GM21717 (cell line): ENCODE data around the gene ANKRD13C.
"Not testable (repeated sequence)": the region's sequence is repeated elsewhere in the genome, so short reads cannot be mapped to it uniquely, and the experiment has no call there.

ENCODE experiments used
- ATAC-seq: cut with Tn5 transposase; IDR thresholded peaks from one replicate; pipeline ENCODE4 v1.9.1; 2021; ENCODE audit warnings: mild to moderate bottlenecking, moderate library complexity; ENCODE audit not compliant: unreplicated experiment

Gene ANKRD13C

DNA sequence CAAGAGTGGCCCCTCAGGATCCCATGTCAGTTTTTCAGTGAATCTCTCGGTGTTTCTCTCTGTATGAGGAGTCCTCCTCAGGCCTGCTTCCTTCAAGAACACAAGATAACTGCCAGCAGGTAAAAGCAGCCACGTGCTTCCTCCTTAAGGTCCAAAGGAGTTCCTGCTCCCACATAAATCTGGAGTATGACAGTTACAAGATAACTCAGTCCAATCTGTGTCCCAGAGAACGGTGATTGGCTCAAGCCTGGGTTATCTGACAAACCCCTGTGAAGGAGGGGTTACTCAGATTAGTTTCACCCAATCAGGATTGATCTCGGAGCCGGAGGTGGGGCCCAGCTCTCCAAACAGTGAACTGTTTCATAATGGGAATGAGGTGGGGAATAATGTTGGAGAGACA is 5.8 kb upstream of the ANKRD13C start:
- no peak for ATAC-seq

DNA sequence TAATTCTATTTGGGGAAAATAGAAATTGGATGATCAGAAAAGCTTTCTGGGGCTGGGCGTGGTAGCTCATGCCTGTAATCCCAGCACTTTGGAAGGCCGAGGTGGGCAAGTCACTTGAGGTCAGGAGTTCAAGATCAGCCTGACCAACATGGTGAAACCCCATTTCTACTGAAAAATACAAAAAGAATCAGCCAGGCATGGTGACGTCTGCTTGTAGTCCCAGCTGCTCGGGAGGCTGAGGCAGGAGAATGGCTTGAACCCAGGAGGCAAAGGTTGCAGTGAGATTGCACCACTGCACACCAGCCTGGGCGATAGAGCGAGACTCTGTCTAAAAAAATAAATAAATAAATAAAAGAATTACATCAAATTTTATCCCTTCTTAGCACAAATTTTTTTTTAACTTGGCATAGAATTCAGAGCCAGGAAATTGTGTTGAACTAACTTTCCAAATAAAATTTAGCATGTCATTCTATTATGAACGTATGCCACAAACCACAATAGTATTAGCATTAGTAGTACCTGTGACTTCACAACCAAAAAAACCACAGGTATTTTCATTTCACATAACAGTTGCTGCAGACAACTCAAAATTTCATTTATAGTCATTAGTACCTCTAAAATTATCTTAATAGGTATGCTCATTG is 4.5 kb upstream of the ANKRD13C start:
- ATAC-seq = peak; percentile 41

DNA sequence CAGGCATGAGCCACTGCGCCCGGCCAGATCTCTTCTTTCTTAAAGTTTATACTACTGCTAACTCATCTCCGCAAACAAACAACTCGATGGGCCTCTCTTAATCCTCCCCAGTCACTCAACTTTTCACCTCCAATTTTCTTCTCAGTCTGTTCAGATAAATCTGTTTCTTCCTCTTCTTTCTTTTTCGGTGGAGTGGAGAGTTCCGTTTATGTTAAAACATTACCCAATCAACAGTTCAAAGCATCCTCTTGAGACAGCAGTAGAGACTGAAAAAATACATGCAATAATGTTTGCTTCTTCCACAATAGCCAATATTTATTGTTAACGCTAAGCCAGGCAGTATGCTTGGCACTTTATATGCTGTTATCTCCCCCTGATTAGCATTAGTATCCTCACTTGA is 1.4 kb upstream of the ANKRD13C start:
- ATAC-seq = no peak

DNA sequence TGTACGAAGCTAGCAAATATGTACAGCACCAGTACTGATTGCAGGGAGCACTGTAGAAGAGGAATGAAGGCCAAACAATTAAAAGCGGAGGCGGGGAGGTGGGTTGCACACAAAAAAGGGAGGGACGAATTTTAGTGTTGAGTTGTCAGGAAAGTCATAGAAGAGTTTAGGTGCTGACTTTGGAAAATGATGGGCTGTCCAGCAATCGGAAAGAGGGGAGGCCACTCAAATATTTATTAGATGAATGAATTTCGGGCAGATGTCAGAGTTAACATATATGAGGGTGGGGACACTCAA is 537 bp upstream of the ANKRD13C start:
- ATAC-seq = no peak

DNA sequence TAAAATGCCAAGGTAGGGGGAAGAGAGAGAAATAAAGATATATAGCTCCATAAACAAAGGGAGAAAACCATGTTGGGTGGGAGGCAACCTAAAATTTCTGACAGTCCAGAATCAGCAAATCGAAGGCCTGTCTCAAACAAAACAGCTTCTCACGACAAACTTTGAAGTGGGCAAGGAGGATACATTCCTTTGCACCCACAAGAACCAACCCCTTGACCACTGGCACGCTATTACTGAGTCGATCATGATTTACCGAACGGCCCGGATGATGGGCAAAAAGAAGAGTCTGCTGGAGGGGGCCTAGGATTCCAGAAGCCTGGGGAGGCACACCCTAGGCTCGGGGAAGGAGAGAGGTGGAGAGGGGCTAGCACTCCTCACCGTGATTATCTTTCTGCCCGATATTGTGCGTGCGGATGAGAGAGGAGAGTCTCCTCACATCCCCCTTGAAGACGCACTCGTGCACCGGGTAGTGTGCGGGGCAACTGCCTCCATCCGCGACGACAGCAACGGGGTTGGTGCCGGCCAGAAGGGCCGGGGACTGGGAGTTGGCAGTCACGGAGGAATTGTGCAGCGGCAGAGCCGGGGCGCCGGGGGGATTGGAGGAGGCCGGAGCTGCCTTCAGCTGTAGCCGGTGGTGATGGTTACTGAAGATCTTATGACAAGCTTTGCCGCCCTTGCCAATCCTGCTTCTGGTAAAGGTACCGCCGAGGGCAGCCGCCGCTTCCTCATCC is 756 bp downstream of the ANKRD13C start:
- ATAC-seq = peak; percentile 24

DNA sequence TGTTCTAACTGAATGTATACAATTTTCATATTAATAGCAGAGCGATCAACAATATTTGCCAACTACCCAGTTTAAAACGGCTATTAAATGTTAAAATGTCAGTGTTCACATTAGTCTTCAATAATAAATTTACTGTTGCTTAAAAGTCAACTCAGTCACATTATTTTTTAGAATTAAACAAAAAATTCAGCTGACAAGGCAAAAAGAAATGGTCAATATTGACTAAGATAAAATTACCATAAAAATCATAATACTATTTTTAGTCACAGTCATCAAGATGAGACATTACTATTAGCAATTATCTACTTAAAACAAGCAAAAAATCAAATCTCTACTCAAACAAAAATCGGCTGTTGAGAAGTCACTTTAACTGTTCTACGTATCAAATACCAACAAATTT is 1.5 kb downstream of the ANKRD13C start:
- ATAC-seq = no peak

DNA sequence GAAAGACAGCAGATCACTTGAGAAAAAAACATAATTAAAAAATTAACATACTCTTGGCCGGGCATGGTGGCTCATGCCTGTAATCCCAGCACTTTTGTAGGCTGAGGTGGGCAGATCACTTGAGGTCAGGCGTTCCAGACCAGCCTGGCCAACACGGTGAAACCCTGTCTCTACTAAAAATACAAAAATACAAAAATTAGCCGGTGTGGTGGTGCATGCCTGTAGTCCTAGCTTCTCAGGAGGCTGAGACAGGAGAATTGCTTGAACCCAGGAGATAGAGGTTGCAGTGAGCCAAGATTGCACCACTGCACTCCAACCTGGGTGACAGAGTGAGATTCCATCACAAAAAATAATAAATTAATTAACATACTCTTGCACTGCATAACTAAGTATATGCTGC is 4.7 kb downstream of the ANKRD13C start:
- ATAC-seq = not testable (repeated sequence)

DNA sequence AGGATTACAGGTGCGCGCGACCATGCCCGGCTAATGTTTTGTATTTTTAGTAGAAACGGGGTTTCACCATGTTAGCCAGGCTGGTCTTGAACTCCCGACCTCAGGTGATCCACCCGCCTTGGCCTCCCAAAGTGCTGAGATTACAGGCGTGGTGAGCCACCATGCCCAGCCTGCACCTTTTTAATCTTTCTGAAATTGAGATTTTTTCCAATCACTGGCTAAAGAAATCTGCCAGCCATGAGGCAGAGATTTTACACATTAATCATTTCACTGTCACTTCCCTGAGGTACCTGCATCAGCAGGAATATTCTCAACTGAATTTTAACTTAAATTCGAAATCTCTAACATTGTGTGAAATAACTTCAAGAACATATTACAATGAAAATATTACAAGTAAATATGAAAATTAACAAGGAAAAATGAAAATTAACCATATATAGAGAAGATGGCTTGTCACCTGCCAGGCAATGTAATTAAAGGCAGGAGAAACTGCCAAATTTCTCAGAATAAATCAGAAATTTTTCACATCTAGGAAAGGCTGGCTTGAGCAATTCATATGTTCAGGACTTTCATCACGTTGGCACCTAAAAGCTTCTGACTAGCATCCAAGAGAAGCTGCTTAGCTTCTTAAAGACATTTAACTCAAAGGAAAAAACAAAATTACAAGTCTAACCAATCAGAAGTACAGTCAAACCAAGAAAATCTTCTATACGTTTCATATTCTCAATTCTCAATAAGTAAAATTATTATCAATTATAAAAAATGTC is 5.9 kb downstream of the ANKRD13C start:
- no peak for ATAC-seq

DNA sequence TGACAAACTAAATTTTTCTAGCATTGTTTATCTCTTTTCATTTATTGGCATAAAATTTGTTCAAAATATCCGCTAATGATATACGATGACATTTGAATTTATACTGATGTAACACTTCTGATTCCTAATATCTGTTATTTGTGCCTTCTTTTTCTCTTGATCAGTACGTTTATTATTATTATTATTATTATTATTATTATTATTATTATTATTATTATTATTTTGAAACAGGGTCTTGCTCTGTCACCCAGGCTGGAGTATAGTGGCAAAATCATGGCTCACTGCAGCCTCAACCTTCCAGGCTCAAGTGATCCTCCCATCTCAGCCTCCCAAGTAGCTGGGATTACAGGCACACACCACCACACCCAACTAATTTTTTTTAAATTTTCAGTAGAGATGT is 14.9 kb downstream of the ANKRD13C start:
- ATAC-seq = not testable (repeated sequence)

DNA sequence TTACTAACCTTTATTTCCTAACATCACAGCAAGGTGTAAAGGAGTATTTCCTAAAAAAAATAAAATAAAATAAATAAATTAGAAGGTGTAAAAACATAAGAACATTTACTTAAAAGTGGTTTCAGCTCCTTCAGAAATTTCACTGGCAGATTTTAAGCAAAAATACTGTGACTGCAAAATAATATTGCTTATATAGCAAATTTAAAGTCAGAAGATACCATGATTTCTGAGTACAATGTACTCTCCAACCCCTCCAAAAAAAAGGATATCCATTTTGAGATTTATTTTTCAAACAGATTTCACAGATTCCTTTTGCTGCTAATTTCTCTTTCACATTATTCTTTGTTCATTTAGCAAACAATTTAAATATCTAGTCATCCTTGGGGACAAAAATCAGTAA is 18.5 kb downstream of the ANKRD13C start:
- no peak for ATAC-seq

DNA sequence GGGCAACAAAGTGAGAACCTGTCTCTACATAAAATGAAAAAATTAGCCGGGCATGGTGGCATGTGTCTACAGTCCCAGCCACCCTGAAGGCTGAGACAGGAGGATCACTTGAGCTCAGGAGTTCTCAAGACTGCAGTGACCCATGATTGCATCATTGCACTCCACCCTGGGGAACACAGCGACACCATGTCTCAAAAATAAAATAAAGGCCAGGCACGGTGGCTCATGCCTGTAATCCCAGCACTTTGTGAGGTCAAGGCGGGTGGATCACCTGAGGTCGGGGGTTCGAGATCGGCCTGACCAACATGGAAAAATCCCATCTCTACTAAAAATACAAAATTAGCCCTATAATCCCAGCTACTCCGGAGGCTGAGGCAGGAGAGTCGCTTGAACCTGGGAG is 20.1 kb downstream of the ANKRD13C start:
- no peak for ATAC-seq

DNA sequence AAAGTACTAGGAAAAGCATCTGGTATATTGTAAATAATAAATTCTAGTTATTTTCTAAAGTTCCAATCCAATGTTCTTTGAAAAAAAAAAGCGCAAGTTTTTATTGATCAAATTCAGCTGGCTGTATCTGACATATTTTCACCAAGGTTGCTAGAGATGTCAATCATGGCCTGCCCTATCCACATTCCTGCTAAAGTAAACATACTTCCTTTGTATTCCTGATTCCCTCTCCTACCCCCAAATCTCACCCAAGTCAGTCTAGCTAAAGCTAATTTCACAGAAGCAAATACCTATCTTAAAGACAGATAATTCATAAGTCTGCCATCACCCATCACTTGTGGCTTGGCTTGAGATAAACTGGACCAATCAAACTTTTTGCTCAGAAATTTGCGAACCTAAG is 21.3 kb downstream of the ANKRD13C start:
- ATAC-seq = no peak

DNA sequence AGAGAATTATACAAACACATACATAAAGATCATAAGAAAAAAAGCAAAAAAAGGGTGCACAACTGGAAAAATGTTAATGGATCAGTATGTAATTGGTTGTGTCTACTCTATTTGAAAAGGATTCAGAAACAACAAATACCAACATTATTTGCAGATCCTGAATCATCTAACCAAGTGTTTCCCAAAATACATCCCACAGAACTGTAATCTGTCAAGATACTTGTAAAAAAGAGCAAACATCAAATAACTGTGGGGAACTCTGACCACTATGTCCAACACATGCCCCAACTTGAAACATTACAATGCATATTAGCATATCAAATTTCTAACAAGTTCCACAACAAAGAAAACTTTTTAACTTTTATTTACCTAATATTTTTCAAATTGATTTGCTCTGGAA is 22.6 kb downstream of the ANKRD13C start:
- ATAC-seq = no peak

DNA sequence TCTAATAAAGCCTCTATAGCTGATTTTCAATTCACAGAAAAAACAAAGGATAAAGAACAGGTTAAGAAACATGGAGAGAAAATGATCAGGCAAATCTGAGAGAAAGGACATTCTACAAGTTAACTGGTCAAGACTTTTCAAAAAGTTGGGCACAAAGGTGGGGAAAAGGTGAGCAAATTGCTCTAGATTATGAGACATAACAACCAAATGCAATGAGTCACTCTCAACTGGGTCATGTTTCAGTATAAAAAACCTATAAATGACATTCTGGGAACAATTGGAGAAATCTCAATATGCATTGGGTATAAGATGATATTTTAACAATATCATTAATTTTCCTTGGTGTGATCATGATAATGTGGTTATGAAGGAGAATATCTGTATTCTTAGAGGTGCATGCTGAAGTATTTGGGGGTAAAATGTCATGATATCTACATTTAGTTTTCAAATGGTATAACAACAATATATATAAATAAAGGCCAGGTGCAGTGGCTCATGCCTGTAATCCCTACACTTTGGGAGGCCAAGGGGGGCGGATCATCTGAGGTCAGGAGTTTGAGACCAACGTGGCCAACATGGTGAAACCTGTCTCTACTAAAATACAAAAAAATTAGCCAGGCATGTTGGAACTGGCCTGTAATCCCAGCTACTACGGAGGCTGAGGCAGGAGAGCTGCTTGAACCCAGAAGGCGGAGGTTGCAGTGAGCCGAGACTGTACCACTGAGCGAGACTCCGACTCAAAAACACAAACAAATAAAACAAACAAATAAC is 27.0 kb downstream of the ANKRD13C start:
- no peak for ATAC-seq

DNA sequence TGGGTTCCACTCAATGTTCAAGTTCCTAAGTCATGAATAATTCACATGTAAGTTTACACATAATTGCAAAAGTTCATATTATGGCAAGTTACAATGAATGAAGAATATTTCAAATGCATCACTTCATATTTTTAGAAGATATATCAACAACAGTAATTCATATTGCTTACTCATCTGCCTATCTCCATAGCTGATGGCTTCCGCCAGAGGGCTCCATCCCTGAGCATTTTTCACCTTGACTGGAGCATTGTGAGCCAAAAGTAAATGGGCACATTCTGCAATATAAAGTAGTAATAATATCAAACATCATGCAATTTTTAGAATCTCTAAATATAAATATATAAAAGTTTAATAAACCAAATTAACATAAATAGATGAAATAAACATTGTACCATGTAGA is 29.8 kb downstream of the ANKRD13C start:
- no peak for ATAC-seq

DNA sequence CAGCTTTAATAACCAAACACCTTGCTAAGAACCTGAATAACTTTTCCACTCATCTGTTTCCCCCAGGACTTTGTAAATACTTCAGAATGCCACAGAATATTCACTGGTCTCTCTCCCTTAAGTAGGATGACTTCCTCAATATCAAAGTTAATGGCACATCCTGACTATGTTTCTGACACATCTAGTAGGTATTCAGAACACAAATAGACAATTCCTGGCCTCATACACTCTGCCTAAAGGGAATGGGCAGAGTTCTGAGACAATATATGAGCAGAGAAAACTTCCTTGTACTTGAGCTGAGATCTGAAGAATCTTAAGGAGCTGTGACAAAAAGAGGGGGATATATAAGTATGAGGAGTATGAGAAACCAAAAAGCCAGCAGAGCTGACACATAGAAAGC is 34.8 kb downstream of the ANKRD13C start:
- ATAC-seq = no peak

DNA sequence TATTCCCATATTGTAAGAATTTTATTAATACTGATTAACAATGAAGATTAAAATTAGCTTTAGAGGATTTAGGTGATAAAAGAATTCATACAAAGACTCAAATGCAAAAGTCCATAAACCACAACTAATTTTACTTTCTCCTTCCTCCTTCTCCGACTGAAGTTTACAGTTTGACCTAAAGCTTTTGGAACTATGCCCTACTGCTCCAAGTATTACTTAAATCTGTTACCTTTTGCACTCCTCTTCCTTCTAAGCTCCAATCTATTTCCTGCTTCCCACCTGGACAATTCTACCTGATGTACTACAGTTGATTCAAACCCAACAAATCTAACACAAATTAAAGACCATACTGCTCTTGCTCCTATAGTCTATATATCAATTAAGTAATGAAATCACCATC is 36.3 kb downstream of the ANKRD13C start:
- ATAC-seq = no peak

DNA sequence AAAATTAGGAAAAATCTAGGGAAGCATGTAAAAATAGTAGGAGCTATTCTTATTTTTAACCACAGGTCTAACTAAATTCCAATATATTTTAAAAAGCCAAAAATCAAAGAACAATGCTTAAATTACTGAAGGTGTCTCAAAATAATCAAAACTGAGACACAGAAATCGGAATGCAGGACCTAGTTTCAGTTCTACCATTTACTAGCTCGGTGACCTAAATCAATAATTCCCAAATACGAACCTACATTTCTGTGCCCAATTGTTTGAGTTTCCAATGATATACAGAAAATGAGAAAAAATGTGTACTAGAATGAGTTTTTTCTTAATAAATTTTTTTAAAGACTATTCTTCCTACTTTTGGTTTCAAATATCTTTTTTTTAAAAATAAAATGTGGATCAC is 37.4 kb downstream of the ANKRD13C start:
- no peak for ATAC-seq

DNA sequence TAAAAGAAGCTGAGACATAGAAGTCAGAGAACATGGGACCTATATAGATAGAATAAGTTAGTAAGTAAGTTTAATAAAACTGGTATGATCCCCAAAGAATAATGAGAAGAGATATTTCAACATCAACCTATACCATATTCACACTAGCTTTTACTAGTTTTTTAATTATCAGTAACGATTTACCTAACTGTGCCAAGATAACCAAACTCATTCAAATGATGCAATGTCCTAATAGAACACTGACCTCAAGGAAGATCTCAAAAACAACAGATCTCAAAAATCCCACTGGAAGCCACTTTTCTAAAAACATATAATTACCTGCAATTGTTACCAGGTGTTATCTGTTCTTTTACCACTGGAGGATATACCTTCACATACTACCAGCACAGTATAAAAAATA is 38.7 kb downstream of the ANKRD13C start:
- no peak for ATAC-seq

DNA sequence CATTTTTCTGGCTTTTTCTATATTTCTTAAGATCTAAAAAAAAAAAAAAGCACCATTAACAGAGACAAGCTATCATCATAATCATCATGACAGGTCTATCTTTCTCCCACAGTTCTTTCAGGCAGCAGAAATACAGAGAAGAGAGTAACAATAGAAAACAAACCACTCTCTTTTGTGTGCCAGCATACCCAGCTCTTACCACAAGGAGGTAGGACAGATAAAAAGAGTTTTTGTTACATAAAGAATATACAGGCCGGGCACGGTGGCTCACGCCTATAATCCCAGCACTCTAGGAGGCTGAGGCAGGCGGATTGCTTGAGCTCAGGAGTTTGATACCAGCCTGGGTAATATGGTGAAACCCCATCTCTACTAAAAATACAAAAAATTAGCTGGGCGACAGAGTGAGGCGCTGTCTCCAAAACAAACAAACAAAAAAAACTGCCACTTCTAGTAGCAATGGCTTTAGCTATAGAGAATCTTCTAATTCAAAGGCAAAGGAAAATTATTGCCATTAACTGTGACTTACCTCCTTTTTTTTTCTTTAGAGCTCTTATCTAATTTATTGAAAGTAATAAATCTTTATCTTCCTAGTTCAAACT is 39.7 kb downstream of the ANKRD13C start:
- ATAC-seq = no peak

DNA sequence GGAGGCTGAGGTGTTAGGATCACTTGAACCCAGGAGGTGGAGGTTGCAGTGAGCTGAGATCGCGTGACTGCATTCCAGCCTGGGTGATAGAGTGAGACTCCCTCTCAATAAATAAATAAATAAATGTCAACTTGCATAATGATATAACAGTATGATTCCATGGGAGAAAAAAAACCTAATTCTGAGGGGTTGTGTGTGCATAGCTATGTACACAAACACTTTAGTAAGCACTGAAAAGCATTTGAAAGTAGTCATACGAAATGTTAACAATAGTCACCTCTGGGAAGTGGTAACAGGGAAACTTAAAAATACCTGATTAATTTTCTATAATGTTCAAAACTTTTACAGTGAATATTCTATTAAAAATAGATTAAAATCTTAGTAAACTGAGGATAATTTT is 43.2 kb downstream of the ANKRD13C start:
- no peak for ATAC-seq
